Effector CD4-positive, alpha-beta T cell (primary cell): Measurements from ENCODE around the gene FGFR4.
A peak's percentile ranks its signal among the peaks of the same experiment; 100 is the strongest.
"Not testable (repeated sequence)": the region's sequence is repeated elsewhere in the genome, so short reads cannot be mapped to it uniquely, and the experiment has no call there.

ENCODE experiments used
- DNase-seq: peaks from one replicate; pipeline ENCODE4 v3.0.0-alpha.2; 2020
- total RNA-seq: gene quantifications from one replicate; lab custom pipeline; 2026; lab: John Stamatoyannopoulos, UW

FGFR4 gene
- 1.1 reads per million for total RNA-seq

DNA sequence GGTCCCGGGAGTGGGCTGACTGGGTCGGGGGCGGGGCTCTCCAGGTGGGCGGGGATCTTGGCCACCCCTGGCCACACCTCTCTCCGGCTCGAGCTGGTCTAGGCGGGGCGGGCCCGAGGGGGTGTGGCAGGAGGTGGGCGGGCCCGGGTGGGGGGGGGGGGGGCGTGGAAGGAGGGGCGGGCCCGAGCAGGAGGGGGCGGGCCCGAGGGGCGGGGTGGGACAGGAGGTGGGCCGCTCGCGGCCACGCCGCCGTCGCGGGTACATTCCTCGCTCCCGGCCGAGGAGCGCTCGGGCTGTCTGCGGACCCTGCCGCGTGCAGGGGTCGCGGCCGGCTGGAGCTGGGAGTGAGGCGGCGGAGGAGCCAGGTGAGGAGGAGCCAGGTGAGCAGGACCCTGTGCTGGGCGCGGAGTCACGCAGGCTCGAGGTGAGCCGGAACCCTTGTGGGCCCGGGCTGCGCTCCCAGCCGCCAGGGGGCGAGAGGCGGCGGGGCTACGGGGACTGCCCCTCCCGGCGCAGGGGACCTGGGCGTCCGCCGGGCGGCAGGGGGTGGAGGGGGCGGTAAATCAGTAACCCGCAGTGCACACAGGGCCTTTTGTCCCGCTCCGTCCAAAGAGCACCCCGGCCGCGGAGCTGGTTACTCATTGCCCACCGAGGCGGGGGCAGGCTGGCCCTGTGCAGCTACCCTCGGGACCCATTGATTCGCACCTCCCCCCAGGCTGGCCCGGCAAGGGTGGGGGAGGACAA lies at the start of gene FGFR4:
FGFR4 (plus strand) TSS at position 262 of the 744 bp plus-strand sequence. CDS start 2,688 bp downstream, outside the sequence.
- peak; percentile 56 for DNase-seq

DNA sequence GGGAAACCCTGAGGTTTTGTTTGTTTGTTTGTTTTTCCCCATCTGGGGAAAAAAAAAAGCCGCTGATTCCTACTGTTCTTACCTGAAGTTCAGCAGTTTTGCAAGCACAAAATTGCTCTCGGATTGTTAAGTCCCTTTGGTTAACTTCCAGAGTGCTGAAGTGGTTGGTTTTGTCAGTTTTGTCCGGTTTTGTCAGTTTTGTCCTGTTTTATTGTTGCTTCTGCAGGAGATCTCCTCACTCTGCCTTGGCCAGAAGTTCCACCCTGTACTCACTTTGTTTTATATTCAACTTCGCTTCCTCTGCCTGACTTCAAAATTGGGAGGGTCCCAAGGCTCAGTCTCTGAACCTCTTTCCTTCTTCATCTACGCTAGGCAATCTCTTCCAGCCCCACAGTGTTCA lies 49.8 kb upstream of the FGFR4 start:
- DNase-seq: no peak

DNA sequence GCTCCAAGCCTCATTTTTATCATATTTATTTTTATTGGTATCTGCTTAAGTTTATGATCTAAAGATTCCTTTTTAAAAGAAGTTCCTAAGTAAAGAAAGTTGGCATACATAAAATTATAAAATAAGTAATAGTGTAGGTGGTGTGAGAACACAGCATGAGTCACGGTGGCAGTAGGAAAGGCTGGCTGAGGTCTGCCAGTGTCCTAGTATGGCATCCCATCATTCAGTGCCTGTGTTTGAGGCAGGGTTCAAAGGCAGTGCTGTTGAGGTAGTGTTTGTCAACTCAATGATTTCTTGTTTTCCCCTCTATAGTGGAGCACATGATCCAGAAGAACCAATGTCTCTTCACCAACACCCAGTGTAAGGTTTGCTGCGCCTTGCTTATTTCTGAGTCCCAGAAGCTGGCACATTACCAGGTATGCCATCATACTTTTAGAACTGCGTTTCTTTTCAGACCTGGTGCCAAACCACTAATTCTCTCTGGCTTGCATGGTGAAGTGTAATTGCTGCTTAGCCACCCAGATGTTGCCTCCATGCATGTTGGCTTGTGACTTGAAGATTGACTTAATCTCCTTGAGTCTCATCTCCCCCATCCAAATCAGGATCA lies 45.8 kb upstream of the FGFR4 start:
- no peak for DNase-seq

DNA sequence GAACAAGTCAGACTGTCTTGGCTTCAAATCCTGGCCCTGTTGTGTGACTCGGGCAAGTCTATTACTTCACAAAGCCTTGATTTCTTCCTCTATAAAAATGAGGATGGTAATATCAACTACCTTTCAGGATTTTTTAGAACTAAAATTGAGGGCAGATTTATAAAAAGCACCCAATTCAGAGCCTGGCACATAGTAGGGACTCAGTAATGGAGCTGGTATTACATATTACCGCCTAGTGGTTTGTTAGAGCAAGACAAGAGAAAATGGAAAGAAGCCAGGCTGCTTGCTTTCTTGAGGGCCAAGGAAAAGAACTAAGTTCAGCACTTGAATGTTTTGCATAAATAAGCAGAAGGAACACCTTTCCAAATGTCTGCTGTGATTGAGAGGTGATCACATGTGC lies 44.8 kb upstream of the FGFR4 start:
- no peak for DNase-seq

DNA sequence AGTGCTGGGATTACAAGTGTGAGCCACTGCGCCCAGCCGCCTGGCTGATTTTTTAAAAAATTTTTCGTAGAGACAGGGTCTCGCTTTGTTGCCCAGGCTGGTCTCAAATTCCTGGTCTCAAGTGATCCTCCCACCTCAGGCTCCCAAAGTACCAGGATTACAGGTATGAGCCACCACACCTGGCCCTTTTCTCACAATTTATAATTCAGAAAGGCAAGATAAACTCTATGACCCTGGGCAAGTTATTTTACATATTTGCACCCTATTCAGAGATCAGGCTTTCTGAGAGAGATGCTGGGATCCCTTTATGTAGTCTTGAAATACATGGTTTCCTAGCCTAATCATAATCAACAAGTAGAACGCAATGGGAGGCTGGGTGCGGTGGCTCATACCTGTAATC lies 43.6 kb upstream of the FGFR4 start:
- no peak for DNase-seq

DNA sequence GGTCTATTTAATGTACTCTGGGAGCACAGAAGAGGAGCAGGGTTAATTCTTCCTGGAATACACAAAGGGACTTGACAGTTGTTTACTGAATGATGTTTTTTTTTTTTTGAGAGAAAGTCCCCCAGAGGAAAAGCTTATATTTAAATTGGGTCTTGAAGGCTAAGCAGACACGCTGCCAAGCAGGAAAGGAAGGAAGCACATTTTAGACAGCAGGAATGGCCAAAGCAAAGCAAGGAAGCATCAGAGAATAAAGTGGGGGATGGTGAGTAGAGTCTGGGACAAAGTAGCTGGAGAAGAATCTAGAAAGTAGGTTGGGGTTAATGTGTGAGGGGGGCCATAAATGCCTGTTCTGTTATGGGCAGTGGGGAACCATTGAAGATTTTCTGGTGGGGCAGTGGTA lies 42.8 kb upstream of the FGFR4 start:
- DNase-seq: no peak

DNA sequence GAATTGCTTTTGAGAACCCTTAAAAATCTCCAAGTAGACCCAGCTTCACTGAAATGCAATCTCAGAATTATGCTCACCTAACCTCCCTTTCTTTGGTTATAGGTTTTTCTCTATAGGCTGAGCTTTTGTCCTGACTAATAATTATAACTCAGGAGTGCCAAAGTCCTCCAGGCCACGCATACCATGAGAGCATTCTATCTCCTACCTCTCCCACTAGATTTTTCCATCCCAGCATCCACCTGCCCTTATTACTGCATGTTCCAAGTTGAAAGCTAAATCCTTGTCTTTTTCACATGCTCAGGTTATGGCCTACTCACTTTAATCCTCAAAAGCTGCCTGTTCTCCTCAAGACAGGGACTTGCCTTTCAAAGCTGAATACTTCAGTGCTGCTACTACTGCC lies 42.1 kb upstream of the FGFR4 start:
- DNase-seq: no peak

DNA sequence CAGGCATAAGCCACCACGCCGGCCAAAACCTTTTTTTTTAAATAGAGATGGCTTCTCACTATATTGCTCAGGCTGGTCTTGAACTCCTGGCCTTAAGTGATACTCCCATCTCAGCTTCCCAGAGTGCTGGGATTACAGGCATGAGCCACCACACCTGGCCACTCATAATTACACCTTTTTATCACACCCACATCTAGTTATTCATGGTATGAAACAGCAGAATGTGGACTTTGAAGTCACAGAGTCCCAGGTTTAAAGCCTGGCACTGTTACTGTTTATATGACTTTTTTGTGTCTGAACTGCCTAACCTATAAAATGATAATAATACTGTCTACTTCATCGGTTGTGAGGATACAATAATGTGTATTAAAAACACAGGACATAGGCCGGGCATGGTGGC lies 41.1 kb upstream of the FGFR4 start:
- DNase-seq: no peak

DNA sequence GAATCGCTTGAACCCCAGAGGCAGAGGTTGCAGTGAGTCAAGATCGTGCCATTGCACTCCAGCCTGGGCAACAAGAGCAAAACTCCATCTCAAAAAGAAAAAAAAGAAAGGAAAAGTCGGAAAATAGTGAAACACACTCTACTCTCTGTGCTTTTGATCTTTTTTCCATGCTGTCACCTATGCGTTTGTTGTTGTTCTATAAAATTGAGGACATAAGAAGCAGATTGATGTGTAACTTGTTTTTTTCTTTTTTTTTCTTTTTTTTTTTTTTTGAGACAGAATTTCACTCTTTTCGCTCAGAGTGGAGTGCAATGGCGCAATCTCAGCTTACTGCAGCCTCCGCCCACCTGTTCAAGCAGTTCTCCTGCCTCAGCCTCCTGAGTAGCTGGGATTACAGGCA lies 38.2 kb upstream of the FGFR4 start:
- DNase-seq: not testable (repeated sequence)

DNA sequence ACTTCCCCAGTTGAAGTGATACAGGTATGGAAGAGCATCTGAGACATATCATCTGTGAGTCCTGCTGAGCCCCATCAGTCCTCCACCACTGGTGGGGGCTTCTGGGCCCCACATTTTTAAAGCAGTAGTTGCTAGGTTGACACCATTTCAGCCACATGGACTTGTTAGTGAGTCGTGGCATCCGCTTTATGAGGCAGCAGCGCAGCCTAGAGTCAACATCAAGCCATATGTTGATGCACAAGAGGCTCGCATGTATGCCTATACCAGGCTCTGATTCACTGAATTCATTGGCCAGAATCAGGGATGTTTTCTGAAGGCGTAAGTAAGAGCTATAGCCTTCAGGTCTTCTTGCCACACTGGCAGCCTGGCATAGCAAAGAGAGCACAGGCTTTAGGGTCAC lies 37.4 kb upstream of the FGFR4 start:
- DNase-seq: no peak

DNA sequence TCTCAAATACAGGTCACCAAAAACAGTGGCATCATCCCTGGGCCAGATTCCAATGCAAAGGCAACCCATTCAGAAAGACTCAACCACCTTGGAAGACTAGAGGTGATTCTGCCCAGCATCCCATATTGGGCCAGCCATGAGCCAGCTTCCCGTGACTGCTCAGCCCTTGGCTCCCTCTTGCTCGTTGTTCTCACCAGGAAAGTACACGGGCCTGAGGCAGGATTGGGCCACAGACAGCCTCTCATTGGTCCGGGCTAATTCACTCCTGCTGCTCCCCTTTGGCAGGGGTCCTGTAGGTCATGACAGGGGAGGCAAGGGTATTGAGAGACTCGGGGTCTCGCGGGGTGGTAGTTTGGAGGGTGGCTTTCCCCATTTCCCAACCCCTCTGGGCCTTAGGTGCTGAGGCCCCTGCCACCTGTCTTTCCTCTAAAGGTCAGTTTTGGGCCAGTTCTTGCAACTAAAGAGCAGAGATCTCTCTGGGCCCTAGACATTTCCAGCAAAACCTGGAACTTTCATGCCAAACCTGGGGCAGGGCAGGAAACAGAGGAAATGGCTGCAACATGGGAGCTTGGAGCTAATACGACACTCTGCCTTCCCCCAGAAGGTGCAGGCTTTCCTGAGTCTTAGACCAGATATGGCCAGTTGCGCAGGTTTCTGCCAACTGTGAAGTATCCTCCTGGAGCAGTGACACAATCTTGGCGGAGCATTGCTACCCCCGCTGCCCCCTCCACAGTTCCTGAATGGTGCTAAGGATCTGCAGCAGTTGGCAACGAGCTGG lies 22.0 kb upstream of the FGFR4 start:
- no peak for DNase-seq

DNA sequence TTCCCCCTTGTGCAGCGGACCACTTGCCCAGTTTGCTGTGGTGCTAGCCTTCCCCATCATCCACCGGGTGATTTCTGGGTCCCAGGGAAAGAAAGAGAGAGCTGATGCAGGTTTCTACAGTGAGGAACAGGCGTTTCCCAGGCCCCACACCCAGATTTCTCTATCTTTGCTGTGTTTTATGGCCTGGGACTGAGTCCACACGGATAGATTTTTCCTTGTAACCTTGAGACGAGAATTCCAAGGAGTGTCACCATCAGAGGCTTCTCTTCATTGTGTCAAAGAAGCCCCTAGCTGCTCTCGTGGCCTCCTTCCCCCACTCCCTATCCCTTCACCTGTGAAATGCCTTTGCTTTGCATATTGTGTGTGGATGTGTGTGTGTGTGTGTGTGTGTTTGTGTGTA lies 21.2 kb upstream of the FGFR4 start:
- no peak for DNase-seq

DNA sequence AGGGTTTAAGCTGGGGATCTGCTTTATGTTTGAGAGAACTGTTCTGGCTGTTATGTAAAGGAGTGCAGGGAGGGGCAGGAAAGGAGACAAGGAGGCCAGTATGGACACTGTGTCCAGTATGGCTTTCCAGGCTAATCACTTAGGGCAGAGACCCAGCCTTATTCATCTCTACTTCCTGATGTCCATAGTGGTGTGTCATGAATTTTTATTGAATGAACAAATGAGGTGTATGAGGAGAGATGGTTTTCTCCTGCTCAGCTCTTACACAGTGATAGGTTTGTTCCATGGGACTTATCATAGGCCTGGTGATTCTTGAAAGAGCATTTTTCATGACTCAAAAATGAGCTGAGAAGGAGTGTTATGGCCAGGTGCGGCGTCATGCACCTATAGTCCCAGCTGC lies 20.5 kb upstream of the FGFR4 start:
- no peak for DNase-seq

DNA sequence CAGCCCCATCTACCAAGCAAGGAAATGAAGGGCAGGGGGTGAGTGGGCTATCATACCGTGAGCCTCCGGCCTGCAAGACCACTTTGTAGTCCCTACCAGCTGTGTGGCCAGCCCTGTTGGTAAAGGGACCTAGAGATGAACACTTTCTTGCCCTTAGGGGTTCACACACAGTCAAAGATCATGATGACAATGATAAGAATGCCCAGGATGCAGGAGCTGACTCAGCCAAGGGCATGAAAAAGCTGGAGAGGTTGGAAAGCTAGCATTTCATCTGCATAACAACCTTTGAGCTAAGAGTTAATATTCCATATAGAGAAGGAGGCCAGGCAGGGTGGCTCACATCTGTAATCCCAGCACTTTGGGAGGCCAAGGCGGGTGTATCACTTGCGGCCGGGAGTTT lies 19.2 kb upstream of the FGFR4 start:
- no peak for DNase-seq

DNA sequence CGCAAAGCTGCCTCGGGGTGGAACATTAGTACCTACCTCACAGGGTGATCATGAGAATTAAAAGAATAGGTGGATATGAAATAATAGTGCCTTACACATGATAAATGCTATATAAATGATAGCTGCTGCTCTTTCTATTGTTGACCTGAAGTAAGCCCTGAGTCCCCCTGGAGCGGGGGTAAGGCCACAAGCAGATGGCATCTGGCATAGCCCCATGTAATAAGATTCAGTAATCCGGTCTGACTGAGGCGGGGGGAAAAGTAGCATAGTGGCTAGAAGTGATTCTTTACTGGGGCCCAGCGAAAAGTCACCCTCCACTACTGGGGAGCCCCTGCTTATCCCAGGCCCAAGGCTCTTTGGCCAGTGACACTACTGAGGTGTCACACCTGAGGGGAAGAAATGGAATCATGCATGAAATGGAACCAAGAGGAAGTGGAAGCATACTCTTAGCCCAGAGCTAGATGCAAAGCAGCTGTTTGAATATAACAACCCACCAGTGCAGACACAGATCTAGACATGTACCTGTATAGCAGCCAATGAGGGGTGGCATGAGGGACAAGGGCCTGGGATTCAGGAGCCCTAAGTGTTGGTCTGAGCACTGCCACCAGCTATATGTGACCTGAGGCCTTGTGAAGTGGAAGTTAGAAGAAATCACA lies 16.1 kb upstream of the FGFR4 start:
- no peak for DNase-seq

DNA sequence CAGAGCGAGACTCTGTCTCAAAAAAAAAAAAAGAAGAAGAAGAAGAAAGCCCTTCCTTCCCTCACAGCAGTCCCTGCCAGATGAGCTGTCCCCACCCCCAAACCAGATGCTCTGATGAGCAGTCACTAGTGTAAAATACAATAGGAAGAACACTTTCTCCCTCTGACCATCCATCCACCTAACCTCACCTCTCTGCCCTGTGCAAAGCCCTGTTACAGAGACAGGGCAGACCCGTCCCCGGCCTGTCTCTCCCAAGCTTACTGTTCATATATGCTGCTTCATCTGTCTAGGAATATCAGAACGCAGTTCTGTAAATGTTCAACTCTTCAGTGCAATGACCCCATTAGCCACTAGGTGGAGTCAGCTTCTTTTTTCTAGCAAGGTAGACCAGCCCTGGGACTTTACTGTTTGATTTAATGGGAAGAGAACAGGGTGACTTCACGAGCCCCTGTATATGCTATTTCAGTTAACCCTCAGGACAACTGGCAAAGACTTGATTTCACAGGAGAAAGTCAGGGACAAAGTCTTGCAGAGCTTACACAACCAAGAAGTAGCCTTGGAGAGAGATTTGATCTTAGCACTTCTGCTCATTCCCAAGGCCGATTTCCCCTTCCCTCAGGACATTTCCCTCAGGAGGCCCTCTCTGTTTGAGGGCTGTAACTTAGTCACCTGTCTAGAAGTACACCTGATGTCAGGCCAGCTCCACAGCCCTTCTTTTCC lies 14.9 kb upstream of the FGFR4 start:
- DNase-seq: peak; percentile 63

DNA sequence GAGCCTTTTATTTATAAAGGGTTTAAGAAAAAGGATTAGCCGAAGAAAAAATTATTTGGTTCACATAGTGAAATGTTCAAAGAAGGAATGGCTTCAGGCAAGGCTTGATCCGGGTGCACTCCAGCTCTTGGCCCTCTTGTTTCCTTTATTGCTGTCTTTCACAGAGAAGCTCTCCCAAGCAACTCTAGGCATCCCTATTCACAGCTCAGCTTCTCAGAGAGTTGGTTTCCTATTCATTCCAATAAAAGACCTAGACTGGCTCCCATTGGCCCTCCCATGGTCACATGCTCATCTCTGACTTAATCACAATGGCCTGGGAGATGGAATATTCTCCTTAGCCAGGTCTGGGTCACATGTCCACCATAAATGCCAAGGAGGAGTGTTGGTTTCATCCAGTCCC lies 9.4 kb upstream of the FGFR4 start:
- DNase-seq: no peak

DNA sequence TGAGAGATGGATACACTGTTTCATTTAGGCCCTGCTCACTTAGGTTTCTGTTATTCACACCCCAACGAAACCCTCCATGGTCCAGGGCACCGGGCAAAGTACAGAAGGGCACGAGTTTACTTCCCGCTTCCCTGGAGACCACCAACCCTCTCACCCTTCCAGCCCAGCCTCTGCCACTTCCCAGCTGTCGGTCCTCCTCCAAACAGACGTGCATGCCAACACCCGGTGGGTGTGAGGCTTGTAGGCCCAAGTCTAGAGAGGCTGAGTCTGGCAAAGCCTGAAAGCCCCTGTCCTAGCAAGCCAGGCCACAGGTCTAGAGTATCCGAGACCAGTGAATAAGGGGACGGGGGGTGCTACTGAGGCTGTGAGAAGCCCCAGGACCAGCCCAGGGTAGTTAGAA lies 7.1 kb upstream of the FGFR4 start:
- no peak for DNase-seq

DNA sequence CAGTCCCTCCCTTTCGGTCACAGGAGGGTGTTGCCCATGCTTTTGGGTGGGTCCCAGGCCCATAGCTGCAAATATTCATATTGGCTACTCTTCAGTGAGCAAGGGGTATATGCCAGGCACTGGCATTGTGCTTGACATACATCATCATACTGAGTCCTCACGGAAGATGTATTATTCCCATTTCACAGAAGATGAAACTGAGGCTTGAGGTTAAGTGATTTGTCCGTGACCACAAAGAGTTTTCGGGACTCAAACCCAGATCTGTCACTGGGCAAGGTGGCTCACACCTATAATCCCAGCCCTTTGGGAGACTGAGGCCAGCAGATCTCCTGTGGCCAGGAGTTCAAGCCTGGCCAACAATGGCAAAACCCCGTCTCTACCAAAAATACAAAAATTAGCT lies 6.5 kb upstream of the FGFR4 start:
- DNase-seq: no peak

DNA sequence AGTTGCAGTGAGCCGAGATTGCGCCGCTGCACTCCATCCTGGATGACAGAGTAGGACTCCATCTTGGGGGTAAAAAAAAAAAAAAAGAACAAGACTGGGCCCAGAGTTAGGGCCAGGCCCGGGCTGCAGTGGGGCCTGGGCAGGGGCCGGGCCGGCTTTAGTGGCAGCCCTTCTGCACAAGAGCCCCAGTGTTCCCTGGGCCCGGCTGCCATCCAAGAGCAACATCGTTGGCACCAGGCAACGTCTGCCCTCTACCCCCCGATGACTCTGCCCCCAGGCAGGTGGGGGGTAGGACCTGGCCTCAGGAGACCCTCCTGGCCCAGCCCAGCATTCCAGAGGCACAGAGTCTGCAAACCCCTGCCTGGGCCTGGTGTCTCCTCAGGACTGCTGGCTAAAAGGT lies 4.9 kb upstream of the FGFR4 start:
- no peak for DNase-seq

DNA sequence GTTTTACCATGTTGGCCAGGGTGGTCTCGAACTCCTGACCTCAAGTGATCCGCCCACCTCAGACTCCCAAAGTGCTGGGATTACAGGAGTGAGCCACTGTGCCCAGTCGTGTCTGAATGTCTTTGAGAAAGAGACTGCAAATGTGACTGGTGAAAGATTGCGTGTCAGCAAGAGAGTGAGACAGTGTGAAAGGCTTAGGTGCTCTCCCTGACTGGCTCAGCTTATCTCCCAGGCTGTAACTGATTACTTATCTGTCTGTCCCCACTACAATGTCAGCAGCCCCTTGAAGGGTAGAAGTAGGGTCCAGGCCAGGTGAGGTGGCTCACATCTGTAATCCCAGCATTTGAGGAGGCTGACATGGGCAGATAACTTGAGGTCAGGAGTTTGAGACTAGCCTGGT lies 3.4 kb upstream of the FGFR4 start:
- DNase-seq: no peak

DNA sequence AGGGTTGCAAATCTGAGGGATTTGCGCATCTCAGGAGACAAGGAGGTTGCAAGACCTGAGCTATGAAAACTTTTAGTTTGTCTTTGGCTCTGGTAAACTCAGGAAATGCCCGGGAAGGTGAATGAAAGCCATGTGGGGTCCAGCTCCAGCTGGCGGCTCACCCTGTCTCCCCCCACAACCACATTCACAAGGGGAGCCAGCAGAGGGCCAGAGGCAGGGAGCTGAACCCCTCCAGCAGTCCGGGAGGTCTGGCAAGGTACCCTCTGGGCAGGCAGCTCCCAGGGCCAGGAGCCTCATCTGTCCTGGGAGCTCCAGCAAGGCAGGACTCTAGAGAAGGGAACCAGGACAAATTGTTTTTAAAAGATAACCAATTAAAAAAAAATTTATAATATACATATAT lies 2.5 kb upstream of the FGFR4 start:
- DNase-seq: no peak
